NAMALWA (cell line): ENCODE measurements around the gene CRIP2.

Experiments used
- DNase-seq: peaks from one replicate; pipeline ENCODE4 v3.0.0-alpha.2; 2015; ENCODE audit warnings: low spot score

The CRIP2 gene

DNA sequence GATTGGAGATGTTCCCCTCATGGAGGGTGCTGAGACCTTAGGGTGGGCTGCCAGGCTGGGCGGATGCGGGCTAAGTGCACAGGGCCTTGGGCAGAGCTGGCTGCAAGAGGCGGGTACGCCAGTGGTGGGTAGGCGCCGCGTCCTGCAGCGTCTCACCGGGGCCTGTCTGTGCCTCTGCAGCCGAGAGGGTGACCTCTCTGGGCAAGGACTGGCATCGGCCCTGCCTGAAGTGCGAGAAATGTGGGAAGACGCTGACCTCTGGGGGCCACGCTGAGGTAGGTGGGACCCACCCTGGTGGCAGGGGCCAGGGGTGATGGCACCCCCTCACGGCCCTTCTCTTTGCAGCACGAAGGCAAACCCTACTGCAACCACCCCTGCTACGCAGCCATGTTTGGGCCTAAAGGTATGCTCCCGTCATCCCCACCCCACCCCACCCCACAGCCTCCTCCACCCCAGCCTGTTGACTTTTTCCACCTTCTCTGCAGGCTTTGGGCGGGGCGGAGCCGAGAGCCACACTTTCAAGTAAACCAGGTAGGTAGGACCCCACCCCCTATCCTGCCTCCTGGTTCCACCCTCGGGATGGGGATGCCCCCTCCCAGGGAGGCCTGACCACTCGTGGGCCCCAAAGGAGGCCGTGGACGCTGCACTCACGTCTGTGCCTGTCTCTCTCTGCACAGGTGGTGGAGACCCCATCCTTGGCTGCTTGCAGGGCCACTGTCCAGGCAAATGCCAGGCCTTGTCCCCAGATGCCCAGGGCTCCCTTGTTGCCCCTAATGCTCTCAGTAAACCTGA is 13.6 kb downstream of the CRIP2 start:
- no peak for DNase-seq

- DNase-seq, result no peak
Observed at GRCh38 chr14:105488781-105489541, 14.3 kb downstream of the CRIP2 start.

GRCh38 chr14:105489542-105490266 is 15.1 kb downstream of the CRIP2 start:
- peak; percentile 91 for DNase-seq

DNA sequence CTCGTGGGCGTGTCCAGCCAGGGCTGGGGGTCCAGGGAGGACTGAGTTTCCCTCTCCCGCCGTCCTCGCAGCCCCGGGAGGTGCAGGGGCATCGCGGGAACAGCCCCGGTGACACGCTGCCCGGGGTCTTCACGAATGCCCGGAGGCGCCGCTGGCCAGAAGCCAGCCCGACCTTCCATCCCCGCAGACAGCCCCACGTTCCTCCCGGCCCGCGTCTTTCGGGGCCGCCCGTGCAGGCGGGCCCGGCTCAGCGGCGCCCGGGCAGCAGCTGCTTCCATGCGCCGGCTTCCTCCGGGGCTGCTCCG is 15.6 kb downstream of the CRIP2 start:
- DNase-seq, result no peak

DNA sequence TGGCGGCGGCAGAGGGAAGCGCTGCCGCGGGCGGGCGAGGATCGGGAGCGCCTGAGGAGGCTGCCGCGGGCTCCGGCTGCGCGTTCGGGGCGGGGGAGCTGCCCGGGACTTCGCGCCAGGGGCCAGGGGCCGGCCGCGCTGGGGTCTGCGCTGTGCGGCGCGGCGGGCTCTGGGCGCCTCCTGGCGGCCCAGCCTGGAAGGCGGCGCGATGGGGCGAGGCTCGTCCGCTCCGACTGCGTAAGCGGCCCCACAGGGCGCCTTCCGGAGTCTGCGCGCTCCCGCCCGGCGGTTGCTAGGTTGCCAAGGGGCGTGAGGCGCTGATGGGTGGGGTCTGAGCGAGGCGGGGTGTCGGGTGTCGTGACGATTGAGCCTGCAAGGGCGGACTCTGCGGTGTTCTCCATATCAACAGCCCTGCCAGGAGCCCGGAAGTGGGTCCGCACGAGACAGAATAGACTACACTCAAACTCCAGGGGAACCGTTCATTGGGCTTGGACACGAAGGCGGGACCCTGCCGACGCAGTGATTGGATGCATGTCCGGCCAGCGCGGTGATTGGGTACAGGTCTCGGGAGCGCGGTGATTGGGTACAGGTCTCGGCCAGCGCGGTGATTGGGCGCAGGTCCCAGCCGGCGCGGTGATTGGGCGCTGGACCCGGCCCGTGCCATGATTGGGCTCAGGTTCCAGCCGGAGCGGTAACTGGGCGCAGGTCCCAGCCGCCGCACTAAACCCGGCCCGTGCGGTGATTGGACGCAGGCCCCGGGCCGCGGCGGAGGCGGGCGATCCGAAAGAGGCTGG is 16.1 kb downstream of the CRIP2 start, which contains the start of gene TEDC1:
Gene TEDC1, plus strand, starts transcription at position 675 of the 794 bp plus-strand sequence. CDS start 130 bp downstream, outside the sequence.
- peak; percentile 99 for DNase-seq

- DNase-seq, result peak; percentile 90
Observed at GRCh38 chr14:105491366-105491973, 16.8 kb downstream of the CRIP2 start.

- DNase-seq, result no peak
Observed at GRCh38 chr14:105492031-105492970, 17.7 kb downstream of the CRIP2 start.

DNA sequence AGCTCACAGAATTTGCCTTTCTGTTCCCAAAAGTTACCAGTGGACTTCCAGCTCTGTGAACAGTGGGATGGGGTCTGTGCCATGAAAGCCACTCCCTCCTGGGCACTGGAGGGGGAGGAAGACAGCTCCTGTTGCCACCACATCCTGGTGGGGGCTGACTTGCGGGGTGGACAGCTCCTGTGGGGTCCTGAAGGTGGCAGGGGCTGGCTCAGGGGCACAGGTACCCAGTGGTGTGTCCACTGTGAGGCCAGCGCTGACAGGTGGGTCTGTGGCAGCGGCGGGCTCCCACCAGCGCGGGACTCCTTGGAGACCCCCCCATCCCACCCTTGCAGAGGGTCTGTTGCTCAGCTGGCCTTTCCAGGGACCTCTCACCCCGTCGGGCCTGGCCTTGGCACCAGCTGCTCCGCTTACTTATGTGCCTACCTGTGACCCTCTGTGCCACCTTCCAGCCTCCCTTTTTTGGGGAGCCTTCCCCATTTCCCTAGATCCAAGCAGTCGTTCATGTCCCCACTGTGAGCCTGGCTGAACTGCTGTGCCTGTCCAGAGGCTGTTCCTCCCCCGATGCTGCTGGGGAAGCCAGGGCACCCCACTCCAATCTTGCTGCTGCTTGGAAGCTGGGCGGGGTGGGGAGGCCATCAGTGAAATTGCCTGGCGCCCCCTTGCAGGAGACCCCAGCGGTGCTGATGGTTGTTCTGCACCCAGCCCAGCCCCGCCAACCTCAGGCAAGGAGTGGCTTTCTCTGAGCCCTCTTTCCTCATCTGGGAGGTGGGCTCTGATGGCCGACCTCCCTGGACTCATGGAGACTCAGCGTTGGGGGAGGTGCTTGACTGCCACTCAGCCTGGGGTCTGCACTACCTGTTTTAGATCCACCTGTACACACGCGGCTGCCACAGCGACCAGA is 18.6 kb downstream of the CRIP2 start:
- no peak for DNase-seq

GRCh38 chr14:105493921-105494605 is 19.4 kb downstream of the CRIP2 start:
- DNase-seq, result no peak

DNA sequence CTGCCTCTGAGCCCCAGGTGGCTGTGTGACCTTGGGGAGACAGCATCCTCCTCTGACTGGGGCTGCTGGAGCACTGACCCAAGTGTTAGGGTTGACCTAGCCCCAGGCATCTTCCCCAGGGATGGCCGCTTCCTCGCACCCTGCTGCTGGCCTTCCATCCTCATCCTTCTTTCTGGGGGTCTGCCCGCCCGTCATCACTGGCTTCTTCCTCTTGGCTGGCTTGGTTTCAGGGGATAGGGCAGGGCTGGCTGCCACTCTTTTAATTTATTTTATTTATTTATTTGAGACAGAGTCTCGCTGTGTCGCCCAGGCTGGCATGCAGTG is 19.9 kb downstream of the CRIP2 start:
- no peak for DNase-seq

- DNase-seq, result no peak
Observed at GRCh38 chr14:105495101-105495989, 20.7 kb downstream of the CRIP2 start.

DNA sequence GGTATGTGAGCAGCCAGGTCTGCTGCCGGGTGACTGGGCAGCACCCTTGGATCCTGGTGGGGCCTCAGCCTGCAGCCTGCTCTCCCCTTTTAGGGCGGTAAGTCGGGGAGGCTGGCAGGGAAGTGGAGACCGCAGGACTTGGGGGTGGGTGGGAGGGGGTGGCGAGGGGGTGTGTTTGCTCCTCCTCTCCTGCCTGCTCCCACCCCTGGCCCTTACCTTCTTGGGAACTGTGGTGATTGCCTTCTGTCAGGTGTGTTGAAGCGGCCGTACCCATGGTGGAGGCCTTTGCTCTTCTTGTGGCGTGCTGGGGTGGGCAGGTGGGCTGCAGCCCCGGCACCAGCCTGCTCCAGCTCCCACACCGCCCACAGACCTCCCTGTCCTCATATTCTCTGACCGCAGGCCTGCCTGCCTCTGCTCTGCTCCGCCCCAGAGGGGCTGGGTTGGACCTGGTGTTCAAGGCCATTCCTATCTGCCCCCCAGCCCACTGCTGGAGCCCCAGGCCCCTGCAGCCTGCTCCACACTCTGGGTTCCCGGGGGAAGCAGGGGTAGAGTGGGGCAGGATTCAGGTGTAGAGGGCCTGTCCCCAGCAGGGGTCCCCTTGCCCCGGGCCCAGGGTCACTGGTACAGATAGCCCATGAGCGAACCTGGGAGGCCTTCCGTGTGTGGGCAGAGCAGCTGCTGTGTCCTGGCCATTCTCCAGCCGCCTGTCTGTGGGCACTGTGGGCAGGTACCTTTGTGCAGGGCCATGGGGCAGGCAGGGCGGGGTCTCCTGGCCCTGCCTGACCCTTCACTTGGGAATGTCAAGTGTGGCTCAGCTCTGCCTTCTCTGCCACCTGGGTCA is 21.6 kb downstream of the CRIP2 start:
- DNase-seq, result no peak

DNA sequence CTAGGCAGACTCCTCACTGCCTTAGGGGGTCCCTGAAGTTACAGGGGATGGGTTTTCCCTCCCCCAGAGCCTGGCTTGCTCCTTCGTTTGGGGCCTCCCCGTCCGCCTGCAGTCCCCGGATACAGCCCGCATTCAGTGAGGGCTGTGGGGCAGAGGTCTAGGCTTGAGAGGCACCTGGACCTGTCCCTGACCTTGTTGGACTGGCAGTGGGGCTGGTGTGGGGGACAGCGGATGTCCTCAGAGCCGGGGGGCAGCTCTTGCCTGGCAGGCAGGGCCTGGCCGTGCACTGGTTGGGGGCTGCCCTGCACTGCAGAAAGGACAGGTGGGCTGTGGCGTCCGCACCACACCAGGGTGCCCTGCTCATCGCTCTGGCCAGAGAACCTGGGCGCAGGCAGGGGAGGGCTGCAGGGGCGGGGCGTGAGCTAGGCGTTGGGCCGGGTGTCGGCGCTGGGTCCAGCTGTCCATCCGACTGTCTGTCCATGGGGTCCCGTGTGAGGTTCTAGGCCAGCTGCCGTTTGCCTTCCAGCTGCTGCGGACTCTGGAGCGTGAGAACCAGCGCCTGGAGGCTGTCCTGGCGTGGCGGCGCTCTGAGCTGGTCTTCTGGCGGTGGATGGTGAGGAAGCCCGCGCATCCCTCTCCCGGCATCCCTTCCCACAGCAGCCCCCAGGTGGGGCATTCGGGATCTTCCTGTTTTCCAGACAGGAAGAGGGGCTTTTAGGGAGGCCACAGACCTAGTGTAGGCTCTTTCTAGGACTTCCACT is 22.4 kb downstream of the CRIP2 start:
- no peak for DNase-seq

DNA sequence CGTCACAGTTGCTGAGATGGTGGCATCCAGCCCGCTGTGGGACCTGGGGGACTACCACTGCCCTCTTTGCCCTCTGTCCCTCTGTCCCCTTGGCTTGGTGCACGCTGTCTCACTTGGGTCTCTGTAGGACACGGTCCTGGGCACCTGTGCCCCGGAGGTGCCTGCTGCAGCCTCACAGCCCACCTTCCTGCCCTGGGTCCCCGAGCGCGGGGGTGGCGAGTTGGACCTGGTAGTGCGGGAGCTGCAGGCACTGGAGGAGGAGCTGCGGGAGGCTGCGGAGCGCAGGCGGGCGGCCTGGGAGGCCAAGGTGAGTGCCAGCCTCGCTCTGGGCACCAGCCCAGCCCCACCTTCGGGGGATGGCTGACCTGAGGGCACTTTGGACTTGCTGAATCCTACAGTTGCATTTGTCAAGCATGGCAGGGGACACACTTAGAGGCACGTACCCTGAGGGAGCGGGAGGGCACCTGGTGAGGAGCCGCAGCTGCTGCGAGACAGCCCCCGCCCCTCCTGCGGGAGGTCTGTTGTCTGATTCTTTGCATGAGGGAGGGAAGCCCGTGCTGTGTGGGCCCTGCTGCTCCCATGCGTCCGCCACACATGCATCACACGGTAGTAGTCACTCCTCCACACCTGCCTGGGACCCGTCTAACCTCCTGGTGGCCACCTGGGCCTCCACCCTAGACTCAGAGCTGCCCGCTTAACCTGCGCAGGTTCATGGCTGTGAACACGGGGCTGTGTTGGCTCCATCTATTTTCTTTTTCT is 23.2 kb downstream of the CRIP2 start:
- DNase-seq, result no peak
